IPS-11a (cell line): ENCODE data around the gene VIPR2.
"Not testable (repeated sequence)": the region's sequence is repeated elsewhere in the genome, so short reads cannot be mapped to it uniquely, and the experiment has no call there.

ENCODE experiments used
- H3K4me3 ChIP-seq: one replicate; pipeline ENCODE4 v1.5.1; 2013; ENCODE audit warnings: low read depth, low read length, control low read depth

VIPR2 gene

GRCh38 chr7:159013825-159014289, 130.8 kb downstream of the VIPR2 start:
- H3K4me3 ChIP-seq = no peak overlapping the region

GRCh38 chr7:159013181-159013690, 131.4 kb downstream of the VIPR2 start:
- no peak overlapping the region for H3K4me3 ChIP-seq

GRCh38 chr7:159012353-159013069, 132.2 kb downstream of the VIPR2 start:
- H3K4me3 ChIP-seq = no peak overlapping the region

GRCh38 chr7:159011722-159012022, 133.0 kb downstream of the VIPR2 start:
- no peak overlapping the region for H3K4me3 ChIP-seq

- H3K4me3 ChIP-seq = no peak overlapping the region
These were observed 133.5 kb downstream of the VIPR2 start for GRCh38 chr7:159010937-159011721.

- no peak overlapping the region for H3K4me3 ChIP-seq
These were observed 134.3 kb downstream of the VIPR2 start for GRCh38 chr7:159010411-159010810.

GRCh38 chr7:159009951-159010350, 134.7 kb downstream of the VIPR2 start:
- no peak overlapping the region for H3K4me3 ChIP-seq

- H3K4me3 ChIP-seq = no peak overlapping the region
These were observed 136.2 kb downstream of the VIPR2 start for GRCh38 chr7:159008417-159008816.

GRCh38 chr7:159007996-159008389, 136.7 kb downstream of the VIPR2 start:
- no peak overlapping the region for H3K4me3 ChIP-seq

- H3K4me3 ChIP-seq = no peak overlapping the region
These were observed 137.2 kb downstream of the VIPR2 start for GRCh38 chr7:159007364-159007995.

GRCh38 chr7:159006610-159007130, 138.0 kb downstream of the VIPR2 start:
- H3K4me3 ChIP-seq = no peak overlapping the region

- H3K4me3 ChIP-seq = not testable (repeated sequence)
These were observed 138.6 kb downstream of the VIPR2 start for GRCh38 chr7:159006022-159006609.

- no peak overlapping the region for H3K4me3 ChIP-seq
These were observed 139.0 kb downstream of the VIPR2 start for GRCh38 chr7:159005618-159006017.

GRCh38 chr7:159004411-159004810, 140.3 kb downstream of the VIPR2 start:
- H3K4me3 ChIP-seq = no peak overlapping the region

GRCh38 chr7:159001811-159002210, 142.9 kb downstream of the VIPR2 start:
- no peak overlapping the region for H3K4me3 ChIP-seq

GRCh38 chr7:159000859-159001435, 143.7 kb downstream of the VIPR2 start:
- H3K4me3 ChIP-seq = no peak overlapping the region

GRCh38 chr7:159000070-159000469, 144.6 kb downstream of the VIPR2 start:
- no peak overlapping the region for H3K4me3 ChIP-seq

- H3K4me3 ChIP-seq = no peak overlapping the region
These were observed 145.2 kb downstream of the VIPR2 start for GRCh38 chr7:158999496-158999895.

GRCh38 chr7:158998261-158998660, 146.4 kb downstream of the VIPR2 start:
- not testable (repeated sequence) for H3K4me3 ChIP-seq

- H3K4me3 ChIP-seq = no peak overlapping the region
These were observed 147.2 kb downstream of the VIPR2 start for GRCh38 chr7:158997471-158997870.

GRCh38 chr7:158997110-158997453, 147.6 kb downstream of the VIPR2 start:
- H3K4me3 ChIP-seq = no peak overlapping the region
